Panc1 (cell line): ENCODE data around the gene GPATCH2L. TPM values are rescaled to one million over a fixed set of nuclear protein-coding genes. Genes with fewer than 3 reads are reported as not detected.

Experiments used
- ATAC-seq: fragments of 200-7000 bp; cut with Tn5 transposase; 2 replicates; pipeline ENCODE4 v1.9.1; 2020; ENCODE audit warnings: mild to moderate bottlenecking, moderate library complexity
- BruUV-seq: library from RNA; stranded (reverse); fragments of 400-500 nt; replicated peaks from 2 replicates; lab custom pipeline; 2021; lab: Mats Ljungman, UMichigan
- CTCF ChIA-PET: fragments of 300-600 bp; sonication (Branson Sonifier 250); formaldehyde crosslinking; loops from one replicate; lab custom pipeline; 2022; ENCODE audit warnings: antibody characterized with exemption; lab: Charles Lee
- POLR2A ChIA-PET: fragments of 300-600 bp; sonication (Branson Sonifier 250); formaldehyde crosslinking; loops from one replicate; lab custom pipeline; 2022; ENCODE audit warnings: antibody characterized with exemption; lab: Charles Lee
- DNase-seq: peaks from one replicate; pipeline ENCODE4 v3.0.0-alpha.2; 2010; ENCODE audit warnings: low read depth, low spot score
- H3K27ac ChIP-seq: 2 replicates; pipeline ENCODE4 v1.5.1; 2011; ENCODE audit warnings: mild to moderate bottlenecking, low read length, inconsistent platforms
- H3K27me3 ChIP-seq: fragments of 200-500 bp; sonication (Bioruptor generic); 2 replicates; pipeline ENCODE4 v1.6.0; 2014; ENCODE audit warnings: low read length, inconsistent platforms; ENCODE audit not compliant: control insufficient read depth, insufficient read depth
- H3K36me3 ChIP-seq: fragments of 200-500 bp; sonication (Bioruptor generic); 2 replicates; pipeline ENCODE4 v1.5.1; 2014; ENCODE audit warnings: inconsistent platforms, mild to moderate bottlenecking, low read length, moderate library complexity; ENCODE audit not compliant: control insufficient read depth, insufficient read depth
- H3K4me1 ChIP-seq: 2 replicates; pipeline ENCODE4 v1.5.1; 2011; ENCODE audit warnings: inconsistent platforms, mild to moderate bottlenecking, low read length, moderate library complexity; ENCODE audit not compliant: control insufficient read depth, insufficient read depth
- H3K4me3 ChIP-seq, 2 experiments: 2 replicates each; pipeline ENCODE4 v1.5.1; 2011 to 2012; ENCODE audit warnings: low read depth in 2 of 2, low read length in 2 of 2, mild to moderate bottlenecking in 2 of 2, inconsistent platforms in 1 of 2, moderate library complexity in 1 of 2
- H3K9me3 ChIP-seq: fragments of 200-500 bp; sonication (Bioruptor generic); 2 replicates; pipeline ENCODE4 v1.5.1; 2014; ENCODE audit warnings: low read depth, mild to moderate bottlenecking, inconsistent platforms, low read length, moderate library complexity; ENCODE audit not compliant: control insufficient read depth, insufficient read depth
- CTCF ChIP-seq: fragments of 450-650 bp; IDR thresholded peaks from 2 replicates; pipeline ENCODE4 v1.5.1; 2017; ENCODE audit warnings: mild to moderate bottlenecking
- POLR2AphosphoS5 ChIP-seq: IDR thresholded peaks from 2 replicates; pipeline ENCODE4 v1.6.1; 2012; ENCODE audit warnings: mild to moderate bottlenecking, low read depth, low read length, moderate library complexity
- REST ChIP-seq, 2 experiments: IDR thresholded peaks; 2 replicates each; pipeline ENCODE4 v1.6.1; 2011 to 2012; ENCODE audit warnings: low read depth in 2 of 2, control low read depth in 1 of 2, low read length in 1 of 2, mild to moderate bottlenecking in 1 of 2, moderate library complexity in 1 of 2; ENCODE audit not compliant: insufficient read depth in 1 of 2
- SIN3A ChIP-seq: IDR thresholded peaks from 2 replicates; pipeline ENCODE4 v1.6.1; 2012; ENCODE audit warnings: low read depth, mild to moderate bottlenecking, low read length, moderate library complexity, borderline replicate concordance; ENCODE audit not compliant: insufficient read depth
- TCF7L2 ChIP-seq: IDR thresholded peaks from 2 replicates; pipeline ENCODE4 v1.6.1; 2011; ENCODE audit warnings: mild to moderate bottlenecking, low read depth, low read length, inconsistent platforms
- in situ Hi-C: cut with HindIII; loops from 2 replicates; pipeline ENCODE4 v1.10.0; 2016; ENCODE audit warnings: low sequenced_read_pairs, low pct_unique_long_range_greater_than_20kb
- intact Hi-C: fragments of 100-400 bp; cut with micrococcal nuclease; formaldehyde crosslinking; loops from one replicate; pipeline ENCODE4 v1.10.0; 2022; ENCODE audit not compliant: unreplicated experiment
- total RNA-seq: library from RNA; stranded (reverse); gene quantifications from one replicate; pipeline ENCODE4 v1.2.1, GENCODE V29; 2021; ENCODE audit not compliant: unreplicated experiment

The GPATCH2L gene
- total RNA-seq, 1 experiment from 2014 or later: 35.0 TPM

GRCh38 chr14:76201162-76201561 is 49.4 kb downstream of the GPATCH2L start:
- DNase-seq (peak; percentile 38), ATAC-seq (peak; percentile 42; the same call in 1 of the 2 replicates)
- H3K27ac ChIP-seq: no peak overlapping the region
- intact Hi-C loops: no loop called here
- ChIA-PET CTCF (no interaction called here), POLR2A (no interaction called here)
- no TSS peak for BruUV-seq
- H3K27me3 ChIP-seq: no peaks in the 10 kb centered on the region
- no peak for TF ChIP-seq REST (IDR thresholded peaks at IDR 0.05; ENCODE audit: insufficient read depth in 1 of 2, low read depth in 2 of 2, low read length in 1 of 2)
- TF ChIP-seq CTCF: no peak
- TF ChIP-seq TCF7L2: no peak
- no peak for TF ChIP-seq SIN3A
- no peak for TF ChIP-seq POLR2AphosphoS5
- in situ Hi-C loops: no loop called here
- peaks cover 18% of the 10 kb centered on the region for H3K36me3 ChIP-seq
- H3K4me3 ChIP-seq: no peak overlapping the region
- H3K4me1 ChIP-seq: no peaks in the 10 kb centered on the region
- no peaks in the 10 kb centered on the region for H3K9me3 ChIP-seq

GRCh38 chr14:76203086-76204001 is 51.6 kb downstream of the GPATCH2L start:
- no peaks in the 10 kb centered on the region for H3K27me3 ChIP-seq
- in situ Hi-C loops: no loop called here
- POLR2A ChIA-PET: no interaction called here
- no TSS peak for BruUV-seq
- H3K27ac ChIP-seq: no peak overlapping the region
- TF ChIP-seq REST (IDR thresholded peaks at IDR 0.05; ENCODE audit: insufficient read depth in 1 of 2, low read depth in 2 of 2, low read length in 1 of 2): no peak
- TF ChIP-seq POLR2AphosphoS5: no peak
- no peak for TF ChIP-seq TCF7L2
- no peak for TF ChIP-seq SIN3A
- TF ChIP-seq CTCF: no peak
- no peak overlapping the region for H3K4me3 ChIP-seq
- DNase-seq (peak; percentile 68), ATAC-seq (peak; percentile 92)
- intact Hi-C loops: no loop called here
- no peaks in the 10 kb centered on the region for H3K4me1 ChIP-seq
- CTCF ChIA-PET: no interaction called here
- peaks cover 6% of the 10 kb centered on the region; the same call in 1 of the 2 replicates for H3K36me3 ChIP-seq
- H3K9me3 ChIP-seq: no peaks in the 10 kb centered on the region
